ENCODE data around the gene DNM3.

DNM3 gene

DNA sequence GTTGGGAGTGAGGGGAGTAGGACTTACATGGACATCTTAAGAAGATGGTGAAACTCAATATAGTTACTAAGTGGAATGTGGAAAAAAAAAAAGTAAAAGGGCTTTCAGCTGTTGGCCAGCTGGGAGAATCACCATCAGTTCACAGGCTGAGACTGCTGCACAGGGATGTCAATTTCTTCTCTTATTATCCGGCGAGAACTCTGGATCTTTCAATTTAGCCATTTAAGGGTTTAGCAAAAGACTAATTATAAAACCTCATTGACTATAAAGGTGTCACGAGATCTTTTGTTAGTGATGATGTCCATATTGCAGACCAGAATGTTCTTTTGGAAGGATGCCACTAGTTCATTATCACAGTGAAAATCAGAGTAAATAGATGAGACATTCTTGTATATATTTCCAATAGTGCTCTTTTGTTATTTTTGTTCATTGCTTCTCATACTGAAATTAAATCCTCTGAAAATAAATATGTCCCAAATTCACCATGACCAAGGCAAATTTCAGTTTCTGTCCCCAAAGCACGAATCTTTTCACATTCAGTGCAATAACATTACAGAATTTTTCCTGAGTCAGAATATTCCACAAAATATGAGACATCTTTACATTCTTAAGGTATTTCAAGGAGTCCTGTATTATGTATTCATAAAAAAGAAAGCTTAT, 266.1 kb downstream of the DNM3 start:
- Histone ChIP-seq H2AFZ (ENCODE audit: low read length) (no peak overlapping the region), H3K4me3 (ENCODE audit: low read length) (no peak overlapping the region), H3K4me2 (ENCODE audit: low read depth, low read length) (no peak overlapping the region), H4K20me1 (ENCODE audit: insufficient read depth, low read length) (no peaks in the 10 kb centered on the region), H3F3A (ENCODE audit: insufficient read depth, low read length) (no peaks in the 10 kb centered on the region), H3K4me1 (ENCODE audit: low read length) (no peaks in the 10 kb centered on the region), H3K9ac (ENCODE audit: low read length) (no peak overlapping the region), H3K9me2 (replicated peaks; ENCODE audit: insufficient read depth, low read length) (no peaks in the 10 kb centered on the region), H3K79me2 (ENCODE audit: low read length) (no peaks in the 10 kb centered on the region), H3K36me3 (replicated peaks; ENCODE audit: insufficient read depth, low read length) (no peaks in the 10 kb centered on the region), H3K27ac (ENCODE audit: low read length) (no peak overlapping the region), H3K9me3 (replicated peaks; ENCODE audit: insufficient read depth, low read length) (no peaks in the 10 kb centered on the region), H3K27me3 (replicated peaks; ENCODE audit: insufficient read depth, low read length) (no peaks in the 10 kb centered on the region)
- DNase-seq = no peak
- TF ChIP-seq EZH2phosphoT487 (IDR thresholded peaks at IDR 0.05; ENCODE audit: low read length) (no peak), EZH2 (optimal IDR thresholded peaks at IDR 0.05; ENCODE audit: low read depth, low read length) (no peak)
- TF ChIP-seq, protein P1, sequence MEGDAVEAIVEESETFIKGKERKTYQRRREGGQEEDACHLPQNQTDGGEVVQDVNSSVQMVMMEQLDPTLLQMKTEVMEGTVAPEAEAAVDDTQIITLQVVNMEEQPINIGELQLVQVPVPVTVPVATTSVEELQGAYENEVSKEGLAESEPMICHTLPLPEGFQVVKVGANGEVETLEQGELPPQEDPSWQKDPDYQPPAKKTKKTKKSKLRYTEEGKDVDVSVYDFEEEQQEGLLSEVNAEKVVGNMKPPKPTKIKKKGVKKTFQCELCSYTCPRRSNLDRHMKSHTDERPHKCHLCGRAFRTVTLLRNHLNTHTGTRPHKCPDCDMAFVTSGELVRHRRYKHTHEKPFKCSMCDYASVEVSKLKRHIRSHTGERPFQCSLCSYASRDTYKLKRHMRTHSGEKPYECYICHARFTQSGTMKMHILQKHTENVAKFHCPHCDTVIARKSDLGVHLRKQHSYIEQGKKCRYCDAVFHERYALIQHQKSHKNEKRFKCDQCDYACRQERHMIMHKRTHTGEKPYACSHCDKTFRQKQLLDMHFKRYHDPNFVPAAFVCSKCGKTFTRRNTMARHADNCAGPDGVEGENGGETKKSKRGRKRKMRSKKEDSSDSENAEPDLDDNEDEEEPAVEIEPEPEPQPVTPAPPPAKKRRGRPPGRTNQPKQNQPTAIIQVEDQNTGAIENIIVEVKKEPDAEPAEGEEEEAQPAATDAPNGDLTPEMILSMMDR (IDR thresholded peaks at IDR 0.05; ENCODE audit: low read length) = no peak

DNA sequence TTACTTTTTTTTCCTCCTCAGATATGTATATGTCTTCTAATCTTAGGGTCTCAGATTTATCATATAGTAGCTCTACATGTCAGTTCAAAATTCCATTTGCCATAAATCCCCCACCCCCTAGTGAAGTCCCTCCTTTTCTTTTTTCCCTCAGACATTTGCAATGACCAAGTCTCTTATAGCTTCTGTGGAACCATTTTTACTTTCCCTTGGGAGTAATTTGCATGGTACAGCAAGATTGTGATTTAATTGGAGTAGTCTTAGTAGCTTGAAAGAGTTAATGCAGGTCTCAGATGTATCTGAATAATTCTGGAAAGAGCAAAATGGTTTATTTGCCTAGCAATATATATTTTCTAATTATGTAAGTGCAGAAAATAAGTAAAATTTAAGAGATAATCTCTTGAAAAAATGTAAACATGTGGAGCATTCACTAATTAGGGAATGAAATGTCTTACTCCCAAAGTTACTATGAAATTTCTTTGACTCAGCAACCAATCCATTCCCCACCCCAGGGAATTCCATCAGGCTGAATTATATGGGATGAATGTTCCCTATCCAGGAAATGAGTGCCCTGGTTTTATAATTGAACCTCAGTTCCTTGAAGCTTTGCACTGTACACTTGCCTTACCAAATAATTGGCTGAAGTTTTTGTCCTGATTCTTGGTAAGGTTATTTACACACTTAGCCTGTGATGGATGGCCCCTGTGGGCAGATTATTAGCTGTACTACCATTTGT, 267.0 kb downstream of the DNM3 start:
- Histone ChIP-seq H3K9ac (ENCODE audit: low read length) (no peak overlapping the region), H3F3A (ENCODE audit: insufficient read depth, low read length) (no peaks in the 10 kb centered on the region), H3K4me3 (ENCODE audit: low read length) (no peak overlapping the region), H3K9me2 (replicated peaks; ENCODE audit: insufficient read depth, low read length) (no peaks in the 10 kb centered on the region), H2AFZ (ENCODE audit: low read length) (no peak overlapping the region), H3K36me3 (replicated peaks; ENCODE audit: insufficient read depth, low read length) (no peaks in the 10 kb centered on the region), H3K79me2 (ENCODE audit: low read length) (no peaks in the 10 kb centered on the region), H3K4me1 (ENCODE audit: low read length) (no peaks in the 10 kb centered on the region), H4K20me1 (ENCODE audit: insufficient read depth, low read length) (no peaks in the 10 kb centered on the region), H3K9me3 (replicated peaks; ENCODE audit: insufficient read depth, low read length) (no peaks in the 10 kb centered on the region), H3K27me3 (replicated peaks; ENCODE audit: insufficient read depth, low read length) (no peaks in the 10 kb centered on the region), H3K27ac (ENCODE audit: low read length) (no peak overlapping the region), H3K4me2 (ENCODE audit: low read depth, low read length) (no peak overlapping the region)
- TF ChIP-seq EZH2phosphoT487 (IDR thresholded peaks at IDR 0.05; ENCODE audit: low read length) (no peak), EZH2 (optimal IDR thresholded peaks at IDR 0.05; ENCODE audit: low read depth, low read length) (no peak)
- TF ChIP-seq, protein P1 (IDR thresholded peaks at IDR 0.05; ENCODE audit: low read length) = no peak
- DNase-seq = no peak

DNA sequence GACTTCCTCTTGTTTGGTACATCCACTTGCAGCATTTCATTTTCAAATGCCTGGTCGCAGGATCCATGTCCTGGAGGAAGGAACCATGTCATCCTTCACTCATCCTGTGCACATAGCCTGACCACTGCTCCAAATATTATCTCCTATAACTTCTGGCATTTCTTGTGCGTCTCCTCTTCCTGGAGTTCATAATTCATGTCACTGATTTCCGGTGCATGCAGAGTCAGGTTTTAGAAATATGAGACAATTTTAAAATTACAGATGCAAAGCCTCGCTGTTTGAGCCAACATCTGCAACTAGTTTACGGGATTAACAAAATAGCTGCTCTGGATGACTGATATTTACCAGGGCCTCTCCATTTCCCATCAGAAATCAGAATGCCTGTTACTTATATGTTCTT, 268.1 kb downstream of the DNM3 start:
- H3F3A ChIP-seq (ENCODE audit: insufficient read depth, low read length) = no peaks in the 10 kb centered on the region
- H4K20me1 ChIP-seq (ENCODE audit: insufficient read depth, low read length) = no peaks in the 10 kb centered on the region
- H3K9ac ChIP-seq (ENCODE audit: low read length) = no peak overlapping the region
- no peaks in the 10 kb centered on the region for H3K9me2 ChIP-seq (replicated peaks; ENCODE audit: insufficient read depth, low read length)
- TF ChIP-seq EZH2 (optimal IDR thresholded peaks at IDR 0.05; ENCODE audit: low read depth, low read length) = no peak
- TF ChIP-seq, protein P1 (IDR thresholded peaks at IDR 0.05; ENCODE audit: low read length) = no peak
- TF ChIP-seq EZH2phosphoT487 (IDR thresholded peaks at IDR 0.05; ENCODE audit: low read length) = no peak
- H2AFZ ChIP-seq (ENCODE audit: low read length) = no peak overlapping the region
- no peaks in the 10 kb centered on the region for H3K79me2 ChIP-seq (ENCODE audit: low read length)
- no peaks in the 10 kb centered on the region for H3K36me3 ChIP-seq (replicated peaks; ENCODE audit: insufficient read depth, low read length)
- H3K27me3 ChIP-seq (replicated peaks; ENCODE audit: insufficient read depth, low read length) = no peaks in the 10 kb centered on the region
- no peak overlapping the region for H3K27ac ChIP-seq (ENCODE audit: low read length)
- no peaks in the 10 kb centered on the region for H3K4me1 ChIP-seq (ENCODE audit: low read length)
- no peaks in the 10 kb centered on the region for H3K9me3 ChIP-seq (replicated peaks; ENCODE audit: insufficient read depth, low read length)
- DNase-seq = no peak
- H3K4me3 ChIP-seq (ENCODE audit: low read length) = no peak overlapping the region
- H3K4me2 ChIP-seq (ENCODE audit: low read depth, low read length) = no peak overlapping the region
